ENCODE data around the gene UROD. TPM values are rescaled to one million over a fixed set of nuclear protein-coding genes. Genes with fewer than 3 reads are reported as not detected.
"Not testable (repeated sequence)": the region's sequence is repeated elsewhere in the genome, so short reads cannot be mapped to it uniquely, and the experiment has no call there.

Gene UROD
- total RNA-seq (ENCODE audit: insufficient read depth, low replicate concordance): 77.5 TPM

GRCh38 chr1:45011837-45012638 lies at the start of gene UROD:
TSS of gene UROD (plus strand) at chr1:45012254. CDS start at chr1:45012266, 12 bp downstream.
- DNase-seq (ENCODE audit: low spot score): peak; percentile 98

GRCh38 chr1:44962729-44963128 lies 49.3 kb upstream of the UROD start:
- DNase-seq (ENCODE audit: low spot score): no peak

- DNase-seq (ENCODE audit: low spot score): no peak
These were observed 47.7 kb upstream of the UROD start for GRCh38 chr1:44964396-44964795.

- no peak for DNase-seq (ENCODE audit: low spot score)
These were observed 41.7 kb upstream of the UROD start for GRCh38 chr1:44970317-44970716.

- DNase-seq (ENCODE audit: low spot score): no peak
These were observed 38.4 kb upstream of the UROD start for GRCh38 chr1:44973645-44974044.

GRCh38 chr1:44976252-44976651 lies 35.8 kb upstream of the UROD start:
- DNase-seq (ENCODE audit: low spot score): no peak

- not testable (repeated sequence) for DNase-seq (ENCODE audit: low spot score)
These were observed 34.7 kb upstream of the UROD start for GRCh38 chr1:44977372-44977771.

- no peak for DNase-seq (ENCODE audit: low spot score)
These were observed 26.2 kb upstream of the UROD start for GRCh38 chr1:44985747-44986359.

- DNase-seq (ENCODE audit: low spot score): no peak
These were observed 23.4 kb upstream of the UROD start for GRCh38 chr1:44988531-44989156.

GRCh38 chr1:44994309-44994898 lies 17.6 kb upstream of the UROD start:
- no peak for DNase-seq (ENCODE audit: low spot score)

- no peak for DNase-seq (ENCODE audit: low spot score)
These were observed 16.4 kb upstream of the UROD start for GRCh38 chr1:44995467-44996238.

- DNase-seq (ENCODE audit: low spot score): no peak
These were observed 12.8 kb upstream of the UROD start for GRCh38 chr1:44999232-44999631.

- no peak for DNase-seq (ENCODE audit: low spot score)
These were observed 11.0 kb upstream of the UROD start for GRCh38 chr1:45001011-45001481.

GRCh38 chr1:45001576-45001975 lies 10.5 kb upstream of the UROD start:
- not testable (repeated sequence) for DNase-seq (ENCODE audit: low spot score)

GRCh38 chr1:45002650-45003645 lies 9.1 kb upstream of the UROD start:
- no peak for DNase-seq (ENCODE audit: low spot score)

- no peak for DNase-seq (ENCODE audit: low spot score)
These were observed 8.3 kb upstream of the UROD start for GRCh38 chr1:45003741-45004140.

- DNase-seq (ENCODE audit: low spot score): no peak
These were observed 7.7 kb upstream of the UROD start for GRCh38 chr1:45004281-45004920.

GRCh38 chr1:45005761-45006160 lies 6.3 kb upstream of the UROD start:
- DNase-seq (ENCODE audit: low spot score): no peak

GRCh38 chr1:45007311-45007710 lies 4.7 kb upstream of the UROD start:
- no peak for DNase-seq (ENCODE audit: low spot score)

GRCh38 chr1:45008076-45008475 lies 4.0 kb upstream of the UROD start:
- no peak for DNase-seq (ENCODE audit: low spot score)
